Hematopoietic multipotent progenitor cell treated with erythropoietin and hydrocortisone succinate and interleukin-3 and kit ligand, for 6 days (in vitro differentiated cells): Measurements from ENCODE around the gene MYCBP2.
A peak's percentile ranks its signal among the peaks of the same experiment; 100 is the strongest.
"Not testable (repeated sequence)": the region's sequence is repeated elsewhere in the genome, so short reads cannot be mapped to it uniquely, and the experiment has no call there.

Experiments used
- DNase-seq: peaks from one replicate; pipeline ENCODE4 v3.0.0-alpha.2; 2015

Gene MYCBP2

GRCh38 chr13:77338329-77338728, 11.4 kb upstream of the MYCBP2 start:
- no peak for DNase-seq

- DNase-seq: no peak
These were observed 10.3 kb upstream of the MYCBP2 start for GRCh38 chr13:77337159-77337558.

- DNase-seq: no peak
These were observed 8.6 kb upstream of the MYCBP2 start for GRCh38 chr13:77335543-77335942.

DNA sequence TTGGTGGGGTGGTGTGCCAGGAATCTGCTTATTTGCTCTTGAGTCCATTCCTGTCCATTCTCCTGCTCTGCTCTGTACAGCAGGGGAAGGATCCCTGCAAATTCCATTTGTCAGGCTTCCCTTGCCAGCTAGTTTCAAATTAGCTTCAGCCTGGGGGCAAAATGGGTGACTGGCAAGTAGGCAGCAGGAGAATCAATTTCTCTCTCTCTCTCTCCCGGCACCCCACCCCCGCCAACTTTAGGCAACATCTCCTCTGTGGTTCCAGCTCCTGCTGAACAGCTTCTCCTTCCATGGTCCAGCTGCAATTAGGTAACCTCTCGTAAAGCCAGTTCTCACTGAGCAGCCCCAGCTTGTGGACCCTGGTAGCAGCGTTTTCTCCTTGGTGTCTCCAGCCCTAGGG, 6.7 kb upstream of the MYCBP2 start:
- DNase-seq: no peak

DNA sequence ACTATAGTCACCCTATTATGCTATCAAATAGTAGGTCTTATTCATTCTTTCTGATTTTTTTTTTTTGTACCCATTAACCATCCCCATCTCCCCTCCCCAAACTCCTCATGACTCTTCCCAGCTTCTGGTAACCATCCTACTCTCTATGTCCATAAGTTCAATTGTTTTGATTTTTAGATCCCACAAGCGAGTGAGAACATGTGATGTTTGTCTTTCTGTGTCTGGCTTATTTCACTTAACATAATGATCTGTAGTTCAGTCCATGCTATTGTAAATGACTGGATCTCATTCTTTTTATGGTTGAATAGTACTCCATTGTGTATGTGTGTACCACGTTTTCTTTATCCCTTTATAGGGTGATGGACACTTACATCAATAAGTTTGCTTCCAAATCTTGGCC, 4.5 kb upstream of the MYCBP2 start:
- DNase-seq: no peak

DNA sequence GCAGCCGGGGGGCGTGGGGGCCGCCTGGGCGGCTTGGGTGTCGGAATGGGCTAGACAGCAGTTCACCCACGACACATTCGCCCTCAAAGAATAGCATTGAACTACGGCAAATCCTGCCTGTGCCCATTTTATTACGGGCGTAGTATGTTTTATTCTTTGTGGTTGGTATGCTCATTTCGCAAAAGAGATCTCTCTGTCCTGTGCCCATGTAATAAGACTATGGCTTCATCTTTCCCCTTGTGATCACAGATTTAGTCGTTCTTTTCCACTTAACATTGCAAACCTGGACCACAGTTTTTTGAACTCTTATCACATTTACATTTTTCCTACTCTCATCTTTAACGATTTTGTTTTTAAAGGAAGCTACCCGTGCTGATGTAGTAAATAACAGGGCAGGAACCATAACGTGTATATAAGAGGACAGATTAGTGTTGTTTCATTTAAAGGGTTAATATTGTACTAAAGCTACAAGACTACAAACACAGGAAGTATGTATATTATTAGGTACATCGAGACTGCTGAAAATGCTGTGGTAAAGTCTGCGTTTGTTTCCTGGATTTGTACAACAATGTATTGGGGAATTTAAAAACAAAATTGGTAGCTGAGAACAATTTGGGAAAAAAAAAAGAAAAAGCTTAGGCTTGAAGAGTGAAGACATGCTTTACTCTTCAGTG, 3.2 kb upstream of the MYCBP2 start:
- DNase-seq: peak; percentile 50

- peak; percentile 98 for DNase-seq
These were observed 2.4 kb upstream of the MYCBP2 start for GRCh38 chr13:77329133-77329910.

GRCh38 chr13:77328819-77329132, 1.9 kb upstream of the MYCBP2 start:
- no peak for DNase-seq

- DNase-seq: peak; percentile 46
These were observed 1.4 kb downstream of the MYCBP2 start for GRCh38 chr13:77325371-77325980.

DNA sequence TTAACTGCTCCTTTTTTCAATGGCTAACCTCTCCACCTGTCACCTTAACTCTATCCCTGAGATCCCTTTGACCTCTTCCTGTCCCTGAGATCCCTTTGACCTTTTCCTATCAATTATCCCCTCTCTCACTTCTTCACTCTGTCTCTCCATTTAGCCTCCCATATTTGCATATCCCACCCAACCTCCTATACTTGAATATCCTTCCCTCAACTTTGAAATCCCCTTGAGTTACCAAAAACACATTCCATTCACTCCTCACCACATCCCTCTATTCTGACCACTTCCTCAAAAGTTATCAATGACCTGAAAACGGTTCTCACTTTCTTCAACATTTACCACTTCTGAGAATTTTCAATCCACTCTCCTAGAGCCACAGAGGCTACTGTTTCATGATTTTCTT, 3.0 kb downstream of the MYCBP2 start:
- DNase-seq: peak; percentile 48

- DNase-seq: no peak
These were observed 7.4 kb downstream of the MYCBP2 start for GRCh38 chr13:77319536-77319935.

DNA sequence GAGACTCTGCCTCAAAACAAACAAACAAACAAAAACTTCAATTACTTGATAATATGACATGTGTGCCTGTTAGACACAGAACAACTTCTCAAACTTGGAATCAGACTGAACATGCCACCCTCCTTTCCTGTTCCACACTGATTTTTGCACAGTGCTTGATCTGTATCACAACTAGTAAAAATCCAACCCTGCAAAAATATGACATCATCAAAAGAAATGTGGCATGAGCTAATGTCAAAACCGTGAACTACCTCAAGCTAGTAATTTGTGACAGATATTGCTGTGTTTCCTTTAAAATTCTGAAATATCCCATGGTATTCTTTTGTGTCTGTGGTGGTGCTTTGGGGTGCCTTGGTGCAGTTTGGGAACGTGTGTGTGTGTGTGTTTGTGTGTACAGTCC, 8.2 kb downstream of the MYCBP2 start:
- DNase-seq: no peak

DNA sequence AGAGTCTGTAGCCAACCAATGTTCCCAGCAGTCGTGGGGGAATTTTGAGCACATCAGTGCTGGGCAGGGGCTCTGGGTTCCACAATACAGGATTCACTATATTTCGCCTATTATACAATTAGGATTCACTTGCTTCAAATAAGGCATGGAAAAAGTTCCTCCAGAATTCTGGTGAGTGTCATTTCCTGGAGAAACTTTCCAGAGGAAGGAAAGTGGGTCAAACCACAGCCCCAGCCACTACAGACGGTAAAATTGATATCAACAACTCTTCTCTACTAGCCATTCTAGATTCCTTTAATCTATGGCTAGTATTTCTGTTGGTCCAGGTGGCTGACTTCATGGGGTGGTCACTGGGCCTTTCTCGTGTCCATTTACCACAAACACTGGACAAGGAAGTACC, 10.5 kb downstream of the MYCBP2 start:
- DNase-seq: no peak

- DNase-seq: not testable (repeated sequence)
These were observed 11.4 kb downstream of the MYCBP2 start for GRCh38 chr13:77315509-77315908.

GRCh38 chr13:77313923-77314322, 13.0 kb downstream of the MYCBP2 start:
- DNase-seq: no peak

DNA sequence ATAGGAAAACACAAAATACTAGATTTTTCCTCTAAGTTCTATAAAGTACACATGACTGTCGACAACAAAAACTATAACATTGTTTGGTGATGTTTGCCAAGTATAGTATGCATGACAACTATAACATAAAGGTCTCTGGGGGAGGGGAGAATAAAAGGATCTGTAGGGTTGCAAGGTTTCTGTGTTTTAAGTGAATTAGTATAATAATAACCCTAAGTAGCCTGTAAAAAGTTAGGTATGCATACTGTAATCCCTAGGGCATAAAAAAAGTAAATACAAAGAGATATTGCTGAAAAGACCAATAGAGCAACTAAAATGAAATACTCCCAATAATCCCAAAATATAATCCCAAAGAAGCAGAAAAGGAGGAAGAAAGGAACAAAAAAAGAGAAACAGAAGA, 14.6 kb downstream of the MYCBP2 start:
- DNase-seq: no peak

GRCh38 chr13:77310579-77311279, 16.2 kb downstream of the MYCBP2 start:
- DNase-seq: no peak

GRCh38 chr13:77310161-77310560, 16.7 kb downstream of the MYCBP2 start:
- no peak for DNase-seq

- DNase-seq: no peak
These were observed 17.6 kb downstream of the MYCBP2 start for GRCh38 chr13:77309254-77309653.

- no peak for DNase-seq
These were observed 20.4 kb downstream of the MYCBP2 start for GRCh38 chr13:77306458-77306857.

GRCh38 chr13:77305266-77305665, 21.6 kb downstream of the MYCBP2 start:
- DNase-seq: no peak

- DNase-seq: peak; percentile 63
These were observed 26.5 kb downstream of the MYCBP2 start for GRCh38 chr13:77300176-77301037.

GRCh38 chr13:77299587-77299986, 27.3 kb downstream of the MYCBP2 start:
- no peak for DNase-seq
